Measurements from ENCODE around the gene CLDN14. TPM values are rescaled to one million over a fixed set of nuclear protein-coding genes. Genes with fewer than 3 reads are reported as not detected.

The CLDN14 gene, protein sequence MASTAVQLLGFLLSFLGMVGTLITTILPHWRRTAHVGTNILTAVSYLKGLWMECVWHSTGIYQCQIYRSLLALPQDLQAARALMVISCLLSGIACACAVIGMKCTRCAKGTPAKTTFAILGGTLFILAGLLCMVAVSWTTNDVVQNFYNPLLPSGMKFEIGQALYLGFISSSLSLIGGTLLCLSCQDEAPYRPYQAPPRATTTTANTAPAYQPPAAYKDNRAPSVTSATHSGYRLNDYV
- 0.09 TPM in 1 of 2 replicates, not detected in the other for total RNA-seq

GRCh38 chr21:36479415-36480402 lies at the start of gene CLDN14:
CLDN14 (minus strand) TSS chr21:36480122; CDS start chr21:36461695, 18,427 bp downstream.

Other genes starting within 250 kb of the CLDN14 start
- gene MORC3, start 159.9 kb downstream of the CLDN14 start, total RNA-seq = 31.6 and 37.0 TPM in 2 replicates
- gene CHAF1B, start 94.7 kb downstream of the CLDN14 start, total RNA-seq = 0.43 and 0.55 TPM in 2 replicates
- under 0.01 and 0.09 TPM in 2 replicates for gene SIM2, start 219.0 kb upstream of the CLDN14 start, total RNA-seq

Measured in smooth muscle cell of bladder (primary cell).